Suprapubic skin (tissue), 4 donors: Measurements from ENCODE around the gene FCER1G.

ENCODE experiments used
- EP300 ChIP-seq: sonication (generic); formaldehyde crosslinking; IDR thresholded peaks from one replicate; pipeline ENCODE4 v1.6.1; 2017; ENCODE audit warnings: antibody characterized with exemption
- POLR2A ChIP-seq, 2 donors: fragments of 450-650 bp; IDR thresholded peaks; one replicate each; pipeline ENCODE4 v1.6.1; 2017; ENCODE audit warnings: antibody characterized with exemption in 2 of 2, mild to moderate bottlenecking in 2 of 2, moderate library complexity in 2 of 2
- POLR2AphosphoS5 ChIP-seq, 3 donors: sonication (generic); formaldehyde crosslinking; IDR thresholded peaks; one replicate each; pipeline ENCODE4 v1.6.1; 2017; ENCODE audit warnings: antibody characterized with exemption in 3 of 3
- TF ChIP-seq, protein P1 (sequence below), 2 donors: fragments of 200-600 bp in 1 of 2; fragments of 450-650 bp in 1 of 2; sonication (generic) in 1 of 2; IDR thresholded peaks; one replicate each; pipeline ENCODE4 v1.5.1; 2016 to 2019; ENCODE audit warnings: antibody characterized with exemption in 2 of 2, mild to moderate bottlenecking in 1 of 2, moderate library complexity in 1 of 2

DNA sequence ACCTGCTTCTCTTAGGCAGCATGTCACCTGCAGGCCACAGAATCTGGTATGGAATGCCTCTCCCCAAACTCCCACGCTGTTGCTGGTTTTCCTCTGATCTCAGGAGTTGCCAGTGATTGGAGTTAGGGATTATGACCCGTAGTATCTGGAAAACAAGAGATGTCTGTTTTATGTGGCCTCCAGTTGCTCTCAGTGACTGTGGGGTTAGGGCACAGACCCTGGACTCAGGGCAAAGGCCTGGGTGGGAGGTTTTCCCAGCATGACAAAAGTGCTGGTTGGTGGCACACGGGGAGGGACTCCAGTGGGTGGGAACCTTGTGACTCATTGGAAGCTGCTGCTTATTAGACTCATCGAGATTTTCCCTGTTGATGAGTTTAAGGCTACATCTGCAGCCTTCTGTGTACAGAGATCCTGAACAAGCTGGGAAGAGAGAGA, 23.0 kb downstream of the FCER1G start, which contains the start of gene NR1I3:
- TF ChIP-seq, protein P1, sequence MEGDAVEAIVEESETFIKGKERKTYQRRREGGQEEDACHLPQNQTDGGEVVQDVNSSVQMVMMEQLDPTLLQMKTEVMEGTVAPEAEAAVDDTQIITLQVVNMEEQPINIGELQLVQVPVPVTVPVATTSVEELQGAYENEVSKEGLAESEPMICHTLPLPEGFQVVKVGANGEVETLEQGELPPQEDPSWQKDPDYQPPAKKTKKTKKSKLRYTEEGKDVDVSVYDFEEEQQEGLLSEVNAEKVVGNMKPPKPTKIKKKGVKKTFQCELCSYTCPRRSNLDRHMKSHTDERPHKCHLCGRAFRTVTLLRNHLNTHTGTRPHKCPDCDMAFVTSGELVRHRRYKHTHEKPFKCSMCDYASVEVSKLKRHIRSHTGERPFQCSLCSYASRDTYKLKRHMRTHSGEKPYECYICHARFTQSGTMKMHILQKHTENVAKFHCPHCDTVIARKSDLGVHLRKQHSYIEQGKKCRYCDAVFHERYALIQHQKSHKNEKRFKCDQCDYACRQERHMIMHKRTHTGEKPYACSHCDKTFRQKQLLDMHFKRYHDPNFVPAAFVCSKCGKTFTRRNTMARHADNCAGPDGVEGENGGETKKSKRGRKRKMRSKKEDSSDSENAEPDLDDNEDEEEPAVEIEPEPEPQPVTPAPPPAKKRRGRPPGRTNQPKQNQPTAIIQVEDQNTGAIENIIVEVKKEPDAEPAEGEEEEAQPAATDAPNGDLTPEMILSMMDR (IDR thresholded peaks at IDR 0.05), result no peak
- TF ChIP-seq POLR2A (IDR thresholded peaks at IDR 0.05) (no peak), EP300 (no peak), POLR2AphosphoS5 (IDR thresholded peaks at IDR 0.05) (no peak)
